Activated gamma-delta T cell (primary cell): ENCODE data around the gene KCND1.
A peak's percentile ranks its signal among the peaks of the same experiment; 100 is the strongest.

Experiments used
- DNase-seq: peaks from one replicate; lab custom pipeline; 2025; lab: John Stamatoyannopoulos, UW

KCND1 gene

GRCh38 chrX:48974574-48974973 lies 2.9 kb upstream of the KCND1 start:
- DNase-seq, result no peak

- DNase-seq, result no peak
Observed at GRCh38 chrX:48974033-48974432, 2.4 kb upstream of the KCND1 start.

GRCh38 chrX:48972220-48973164 lies 848 bp upstream of the KCND1 start:
- DNase-seq, result no peak

- DNase-seq, result no peak
Observed at GRCh38 chrX:48969471-48969870, 2.2 kb downstream of the KCND1 start.

GRCh38 chrX:48968377-48968776 lies 3.3 kb downstream of the KCND1 start:
- DNase-seq, result no peak

- DNase-seq, result no peak
Observed at GRCh38 chrX:48966796-48967579, 4.7 kb downstream of the KCND1 start.

- DNase-seq, result no peak
Observed at GRCh38 chrX:48965959-48966358, 5.7 kb downstream of the KCND1 start.

- DNase-seq, result no peak
Observed at GRCh38 chrX:48961585-48962091, 10.0 kb downstream of the KCND1 start.

GRCh38 chrX:48960291-48960690 lies 11.4 kb downstream of the KCND1 start:
- DNase-seq, result no peak

GRCh38 chrX:48958635-48959094 lies 13.0 kb downstream of the KCND1 start:
- no peak for DNase-seq

- DNase-seq, result peak; percentile 89
Observed at GRCh38 chrX:48957827-48958634, 13.6 kb downstream of the KCND1 start.

GRCh38 chrX:48957477-48957826 lies 14.2 kb downstream of the KCND1 start, which contains the start of gene OTUD5:
OTUD5 (minus strand) TSS chrX:48957607; CDS start chrX:48957570, 37 bp downstream.
- DNase-seq, result peak; percentile 72

- peak; percentile 58 for DNase-seq
Observed at GRCh38 chrX:48956728-48957414, 14.8 kb downstream of the KCND1 start.

GRCh38 chrX:48948589-48948988 lies 23.1 kb downstream of the KCND1 start:
- no peak for DNase-seq

- no peak for DNase-seq
Observed at GRCh38 chrX:48945517-48946348, 25.9 kb downstream of the KCND1 start.

GRCh38 chrX:48942895-48943294 lies 28.7 kb downstream of the KCND1 start:
- no peak for DNase-seq

GRCh38 chrX:48940404-48940955 lies 31.2 kb downstream of the KCND1 start:
- no peak for DNase-seq

GRCh38 chrX:48939524-48940228 lies 32.0 kb downstream of the KCND1 start:
- no peak for DNase-seq

GRCh38 chrX:48938721-48939425 lies 32.8 kb downstream of the KCND1 start:
- no peak for DNase-seq
